ENCODE results near the gene CAMTA1.
"Not testable (repeated sequence)": the region's sequence is repeated elsewhere in the genome, so short reads cannot be mapped to it uniquely, and the experiment has no call there.

The CAMTA1 gene

DNA sequence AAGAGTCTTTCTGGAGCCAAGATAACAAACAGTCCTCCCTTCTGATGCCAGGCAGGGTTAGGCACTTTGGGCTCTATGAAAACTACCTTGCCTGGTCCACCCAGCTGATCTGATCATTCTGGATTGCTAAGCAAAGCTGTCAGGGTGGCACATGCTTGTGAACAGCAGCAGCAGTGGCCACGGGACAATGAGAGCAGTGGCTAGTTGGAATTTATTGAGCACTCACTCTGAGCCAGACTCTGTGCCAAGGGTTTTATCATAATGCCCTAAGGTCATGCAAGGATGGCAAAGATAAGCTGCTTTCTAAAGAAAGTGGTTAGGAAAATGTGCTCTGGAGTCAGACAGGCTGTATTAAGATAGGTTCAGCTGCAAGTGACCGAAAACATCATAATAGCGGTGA, 595.5 kb downstream of the CAMTA1 start:
- TF ChIP-seq, protein P1, sequence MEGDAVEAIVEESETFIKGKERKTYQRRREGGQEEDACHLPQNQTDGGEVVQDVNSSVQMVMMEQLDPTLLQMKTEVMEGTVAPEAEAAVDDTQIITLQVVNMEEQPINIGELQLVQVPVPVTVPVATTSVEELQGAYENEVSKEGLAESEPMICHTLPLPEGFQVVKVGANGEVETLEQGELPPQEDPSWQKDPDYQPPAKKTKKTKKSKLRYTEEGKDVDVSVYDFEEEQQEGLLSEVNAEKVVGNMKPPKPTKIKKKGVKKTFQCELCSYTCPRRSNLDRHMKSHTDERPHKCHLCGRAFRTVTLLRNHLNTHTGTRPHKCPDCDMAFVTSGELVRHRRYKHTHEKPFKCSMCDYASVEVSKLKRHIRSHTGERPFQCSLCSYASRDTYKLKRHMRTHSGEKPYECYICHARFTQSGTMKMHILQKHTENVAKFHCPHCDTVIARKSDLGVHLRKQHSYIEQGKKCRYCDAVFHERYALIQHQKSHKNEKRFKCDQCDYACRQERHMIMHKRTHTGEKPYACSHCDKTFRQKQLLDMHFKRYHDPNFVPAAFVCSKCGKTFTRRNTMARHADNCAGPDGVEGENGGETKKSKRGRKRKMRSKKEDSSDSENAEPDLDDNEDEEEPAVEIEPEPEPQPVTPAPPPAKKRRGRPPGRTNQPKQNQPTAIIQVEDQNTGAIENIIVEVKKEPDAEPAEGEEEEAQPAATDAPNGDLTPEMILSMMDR (conservative IDR thresholded peaks at IDR 0.05; ENCODE audit: low read depth): no peak
- ChIA-PET CTCF (no interaction called here), POLR2A (ENCODE audit: low non-redundant PET) (no interaction called here)
- no peak overlapping the region for H3K27ac ChIP-seq
- no peak for DNase-seq (ENCODE audit: low spot score)

DNA sequence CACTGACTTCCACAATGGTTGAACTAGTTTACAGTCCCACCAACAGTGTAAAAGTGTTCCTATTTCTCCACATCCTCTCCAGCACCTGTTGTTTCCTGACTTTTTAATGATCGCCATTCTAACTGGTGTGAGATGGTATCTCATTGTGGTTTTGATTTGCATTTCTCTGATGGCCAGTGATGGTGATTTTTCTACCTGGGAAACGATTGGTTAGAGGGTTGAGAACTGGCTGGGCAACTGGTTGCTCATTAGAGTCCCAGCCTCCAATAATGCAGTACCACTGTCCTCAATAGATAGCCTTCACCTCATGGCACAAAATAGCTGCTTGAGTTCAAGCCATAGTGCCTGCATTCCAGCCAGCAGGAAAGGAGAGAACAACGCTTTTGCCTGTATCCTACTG, 596.5 kb downstream of the CAMTA1 start:
- DNase-seq (ENCODE audit: low spot score); CTCF ChIA-PET; H3K27ac ChIP-seq; POLR2A ChIA-PET (ENCODE audit: low non-redundant PET): not testable (repeated sequence)

DNA sequence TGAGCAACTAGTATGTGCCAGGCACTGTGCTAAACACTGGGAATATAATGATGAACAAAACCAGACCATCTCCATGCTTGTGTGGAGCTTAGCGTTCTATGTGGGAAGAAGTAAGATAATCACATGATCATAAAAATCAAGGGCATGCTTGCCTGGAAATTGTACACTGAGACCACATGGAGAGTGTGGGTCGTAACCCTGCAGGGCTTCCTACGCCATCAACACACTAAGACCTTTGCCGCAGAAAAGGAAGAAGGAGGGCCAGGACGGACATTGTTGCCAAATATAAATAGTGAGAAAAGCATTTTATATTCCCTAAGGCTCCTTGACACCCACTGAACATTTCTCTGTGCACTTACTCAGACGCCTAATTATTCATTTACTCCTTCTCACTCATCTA, 597.7 kb downstream of the CAMTA1 start:
- no peak overlapping the region for H3K27ac ChIP-seq
- ChIA-PET POLR2A (ENCODE audit: low non-redundant PET) (no interaction called here), CTCF (no interaction called here)
- no peak for DNase-seq (ENCODE audit: low spot score)
- TF ChIP-seq, protein P1 (conservative IDR thresholded peaks at IDR 0.05; ENCODE audit: low read depth): no peak

DNA sequence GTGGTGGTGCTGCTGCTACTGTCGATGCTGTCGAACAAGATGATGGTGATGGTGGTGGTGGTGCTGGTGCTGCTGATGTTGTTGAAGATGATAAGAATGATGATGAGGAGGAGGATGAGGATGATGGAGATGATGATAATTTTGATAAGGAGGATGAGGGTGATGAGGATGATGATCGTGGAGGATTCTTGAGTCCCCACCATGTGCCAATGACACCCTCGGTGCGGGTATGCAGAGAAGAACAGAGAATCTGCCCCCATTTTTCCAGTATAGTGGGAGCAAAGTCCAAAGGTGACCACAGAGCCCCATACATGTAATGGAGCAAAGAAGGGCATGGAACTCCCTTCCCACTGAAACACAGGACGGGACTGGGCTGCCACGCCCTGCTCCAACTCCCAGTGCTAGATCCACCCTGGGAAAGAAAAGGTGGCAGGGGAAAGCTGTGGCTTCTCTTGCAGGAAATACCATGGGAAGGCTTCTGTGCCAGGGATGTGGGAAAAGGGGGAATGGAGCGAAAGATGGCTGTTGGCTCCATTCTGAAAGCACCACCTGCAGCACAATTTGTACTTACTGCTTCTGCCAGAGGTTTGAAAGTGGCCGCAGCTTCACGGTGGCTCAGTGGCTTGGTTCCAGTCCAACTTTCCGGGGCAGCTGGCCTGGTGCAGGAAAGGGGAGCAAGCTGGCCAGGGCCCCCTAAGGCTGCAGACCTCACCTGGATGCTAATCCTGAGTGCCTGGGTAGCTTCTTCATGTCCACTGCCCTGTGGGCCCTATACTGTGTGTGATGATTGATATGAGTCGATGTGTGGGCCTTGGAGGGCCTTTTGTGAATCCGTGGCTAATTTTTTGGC, 598.6 kb downstream of the CAMTA1 start:
- TF ChIP-seq, protein P1 (conservative IDR thresholded peaks at IDR 0.05; ENCODE audit: low read depth): no peak
- no peak for DNase-seq (ENCODE audit: low spot score)
- ChIA-PET CTCF (interaction anchor here (0.6 kb wide), 1 partner anchor 83 kb away, joined by 3 read pairs; no protein-coding TSS in a partner anchor), POLR2A (ENCODE audit: low non-redundant PET) (no interaction called here)
- H3K27ac ChIP-seq: no peak overlapping the region

DNA sequence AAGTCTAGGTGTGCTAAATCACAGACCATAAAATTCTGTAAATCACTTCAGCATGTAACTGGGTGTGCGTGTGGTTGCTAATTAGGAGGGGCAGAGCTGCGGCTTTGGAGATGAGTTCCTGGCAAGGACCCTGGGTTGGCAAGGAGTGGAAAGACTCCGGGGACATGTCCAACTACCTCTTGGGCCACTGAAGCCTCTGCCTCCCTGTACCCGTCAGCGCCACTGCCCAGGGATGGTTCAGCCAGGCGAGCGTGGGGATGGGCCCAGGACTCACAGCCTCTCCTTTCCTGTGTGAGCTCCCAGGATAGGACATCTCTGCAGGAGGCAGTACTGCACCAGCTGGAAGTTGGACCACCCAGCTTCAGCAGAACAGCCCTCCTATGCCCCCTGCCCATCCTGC, 599.4 kb downstream of the CAMTA1 start:
- TF ChIP-seq, protein P1 (conservative IDR thresholded peaks at IDR 0.05; ENCODE audit: low read depth): no peak
- CTCF ChIA-PET: no interaction called here
- no peak for DNase-seq (ENCODE audit: low spot score)
- POLR2A ChIA-PET (ENCODE audit: low non-redundant PET): no interaction called here
- H3K27ac ChIP-seq: no peak overlapping the region

DNA sequence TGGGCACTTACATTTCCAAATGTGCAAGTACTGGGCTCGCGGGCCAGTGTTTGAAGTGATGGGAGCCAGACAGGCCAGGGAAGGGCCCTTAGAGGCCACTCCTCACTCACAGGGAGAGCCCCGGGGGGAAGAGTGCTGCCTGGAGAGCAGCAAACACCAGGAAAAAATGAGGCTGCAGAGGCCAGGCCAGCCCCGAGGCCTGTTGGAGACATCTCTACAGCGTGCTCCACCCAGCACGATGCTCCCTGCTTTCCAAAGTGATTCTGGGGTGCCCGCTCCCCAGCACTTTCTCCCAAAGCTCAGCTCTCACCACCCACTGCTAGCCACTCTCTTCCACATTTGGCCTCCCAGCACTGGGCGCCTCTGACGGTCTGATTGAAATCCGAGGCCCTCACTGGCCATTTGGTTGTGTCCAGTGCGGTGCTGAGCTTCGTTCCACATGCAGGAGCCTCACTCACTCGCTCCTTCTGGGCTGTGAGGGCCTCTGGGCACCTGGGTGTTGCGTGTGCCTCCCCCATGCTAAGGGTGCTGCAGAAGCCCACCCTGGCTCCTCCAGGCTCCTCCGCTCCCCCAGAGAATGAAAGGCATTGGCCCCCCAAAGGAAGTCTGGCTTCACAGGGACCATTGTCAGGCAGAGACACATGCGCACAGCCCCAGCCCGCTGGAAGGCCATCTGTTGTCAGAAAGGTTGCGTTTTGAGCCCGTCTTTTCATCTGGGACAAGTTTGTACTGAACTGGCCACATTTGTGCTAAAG, 600.4 kb downstream of the CAMTA1 start:
- H3K27ac ChIP-seq: no peak overlapping the region
- POLR2A ChIA-PET (ENCODE audit: low non-redundant PET): no interaction called here
- TF ChIP-seq, protein P1 (conservative IDR thresholded peaks at IDR 0.05; ENCODE audit: low read depth): no peak
- no peak for DNase-seq (ENCODE audit: low spot score)
- CTCF ChIA-PET: no interaction called here
